NCI-H1436 (cell line): ENCODE measurements around the gene FIGNL2.

Source experiments
- DNase-seq: peaks from one replicate; lab custom pipeline; 2025; lab: John Stamatoyannopoulos, UW

The FIGNL2 gene

GRCh38 chr12:51874486-51874885, 26.0 kb upstream of the FIGNL2 start:
- no peak for DNase-seq

GRCh38 chr12:51874000-51874399, 25.5 kb upstream of the FIGNL2 start:
- no peak for DNase-seq

- DNase-seq = no peak
Observed at GRCh38 chr12:51873251-51873994, 24.9 kb upstream of the FIGNL2 start.

GRCh38 chr12:51872689-51872981, 24.1 kb upstream of the FIGNL2 start:
- no peak for DNase-seq

- DNase-seq = no peak
Observed at GRCh38 chr12:51871918-51872688, 23.6 kb upstream of the FIGNL2 start.

- no peak for DNase-seq
Observed at GRCh38 chr12:51871126-51871525, 22.6 kb upstream of the FIGNL2 start.

GRCh38 chr12:51870504-51870903, 22.0 kb upstream of the FIGNL2 start:
- DNase-seq = no peak

- no peak for DNase-seq
Observed at GRCh38 chr12:51869931-51870330, 21.4 kb upstream of the FIGNL2 start.

GRCh38 chr12:51869496-51869865, 21.0 kb upstream of the FIGNL2 start:
- DNase-seq = no peak

GRCh38 chr12:51868821-51869495, 20.4 kb upstream of the FIGNL2 start:
- no peak for DNase-seq

- no peak for DNase-seq
Observed at GRCh38 chr12:51867796-51868428, 19.4 kb upstream of the FIGNL2 start.

- DNase-seq = no peak
Observed at GRCh38 chr12:51867371-51867770, 18.9 kb upstream of the FIGNL2 start.

GRCh38 chr12:51866762-51867161, 18.2 kb upstream of the FIGNL2 start:
- no peak for DNase-seq

- no peak for DNase-seq
Observed at GRCh38 chr12:51866324-51866723, 17.8 kb upstream of the FIGNL2 start.

GRCh38 chr12:51865757-51866270, 17.3 kb upstream of the FIGNL2 start:
- no peak for DNase-seq

- DNase-seq = no peak
Observed at GRCh38 chr12:51864833-51865670, 16.5 kb upstream of the FIGNL2 start.

GRCh38 chr12:51863933-51864832, 15.7 kb upstream of the FIGNL2 start:
- no peak for DNase-seq

- no peak for DNase-seq
Observed at GRCh38 chr12:51863363-51863932, 14.9 kb upstream of the FIGNL2 start.

GRCh38 chr12:51862947-51863346, 14.4 kb upstream of the FIGNL2 start:
- DNase-seq = no peak

GRCh38 chr12:51860986-51861385, 12.5 kb upstream of the FIGNL2 start:
- DNase-seq = no peak
